ENCODE measurements around the gene NFATC2. TPM values are rescaled to one million over a fixed set of nuclear protein-coding genes. Genes with fewer than 3 reads are reported as not detected.

Gene NFATC2
- polyA plus RNA-seq, 3 donors = 1.4 to 2.1 (median 1.8) TPM

DNA sequence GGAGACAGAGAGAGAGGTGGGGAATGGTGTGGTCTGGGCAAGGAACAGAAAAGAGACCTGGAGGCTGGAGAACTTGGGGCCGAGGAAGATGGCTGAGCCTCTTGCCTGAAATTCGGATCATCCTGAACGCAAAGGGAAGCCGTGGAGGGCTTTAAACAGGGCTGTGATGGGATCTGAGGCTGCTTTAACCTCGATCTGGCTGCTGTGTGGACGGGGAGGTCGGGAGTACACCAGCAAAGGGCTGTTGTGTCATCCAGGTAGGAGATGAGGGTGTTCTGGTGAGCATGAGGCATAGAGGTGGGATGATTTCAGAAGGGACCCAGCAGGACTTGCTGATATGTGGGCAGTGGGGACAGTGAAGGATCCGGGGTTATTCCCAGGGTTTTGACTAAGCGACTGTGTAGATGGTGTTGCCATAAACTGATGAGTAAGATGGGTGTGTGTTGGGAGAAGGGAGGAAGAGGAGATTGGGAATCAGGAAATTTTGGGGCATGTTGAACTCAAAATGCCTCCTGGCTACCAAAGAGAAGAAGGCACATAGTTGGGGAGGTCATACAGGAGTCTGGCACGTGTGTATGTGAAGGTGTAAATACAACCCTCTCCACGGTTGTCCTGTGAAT is 158.5 kb downstream of the NFATC2 start:
- no peak for DNase-seq (ENCODE audit: low read depth in 3 of 3, low spot score in 2 of 3)

DNA sequence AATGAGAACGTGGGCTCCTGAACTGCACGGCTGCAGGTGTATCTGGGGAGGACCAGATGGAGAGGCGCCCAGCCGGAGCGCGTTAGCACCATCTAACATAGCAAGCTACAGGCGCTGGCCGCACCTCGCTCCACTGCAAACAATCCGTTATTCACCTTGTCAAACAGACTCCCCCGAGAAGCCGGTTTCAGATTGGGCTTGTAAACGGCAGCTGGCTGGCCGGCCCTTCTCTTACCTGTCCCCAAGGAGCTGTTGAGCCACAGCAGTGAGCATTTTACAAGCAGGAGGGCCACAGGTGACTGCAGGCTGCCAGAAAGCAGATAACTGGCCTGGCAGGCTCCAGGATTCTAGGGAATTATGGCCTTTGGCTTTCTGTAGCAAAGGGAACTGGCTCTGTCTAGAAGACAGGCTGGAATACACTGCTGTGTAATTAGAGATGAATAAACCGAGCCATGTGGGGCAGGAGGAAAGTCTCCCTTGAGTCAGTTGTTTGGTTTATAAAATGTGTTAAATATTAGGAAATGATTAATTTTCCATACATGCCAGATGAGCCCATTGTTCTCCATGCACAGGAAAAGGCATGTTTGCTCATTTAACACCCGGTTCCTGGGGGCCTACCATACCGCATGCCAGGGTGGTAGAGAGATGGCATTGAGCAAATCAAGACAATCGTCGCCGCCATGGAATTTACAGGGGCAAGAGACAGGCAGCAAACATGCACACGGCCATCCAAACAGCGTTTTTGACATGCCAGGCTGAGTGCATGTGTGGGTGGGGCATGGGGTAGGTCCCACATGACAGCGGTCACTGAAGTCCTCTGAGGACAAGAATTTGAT is 159.3 kb downstream of the NFATC2 start:
- DNase-seq (ENCODE audit: low read depth in 3 of 3, low spot score in 2 of 3) = no peak

DNA sequence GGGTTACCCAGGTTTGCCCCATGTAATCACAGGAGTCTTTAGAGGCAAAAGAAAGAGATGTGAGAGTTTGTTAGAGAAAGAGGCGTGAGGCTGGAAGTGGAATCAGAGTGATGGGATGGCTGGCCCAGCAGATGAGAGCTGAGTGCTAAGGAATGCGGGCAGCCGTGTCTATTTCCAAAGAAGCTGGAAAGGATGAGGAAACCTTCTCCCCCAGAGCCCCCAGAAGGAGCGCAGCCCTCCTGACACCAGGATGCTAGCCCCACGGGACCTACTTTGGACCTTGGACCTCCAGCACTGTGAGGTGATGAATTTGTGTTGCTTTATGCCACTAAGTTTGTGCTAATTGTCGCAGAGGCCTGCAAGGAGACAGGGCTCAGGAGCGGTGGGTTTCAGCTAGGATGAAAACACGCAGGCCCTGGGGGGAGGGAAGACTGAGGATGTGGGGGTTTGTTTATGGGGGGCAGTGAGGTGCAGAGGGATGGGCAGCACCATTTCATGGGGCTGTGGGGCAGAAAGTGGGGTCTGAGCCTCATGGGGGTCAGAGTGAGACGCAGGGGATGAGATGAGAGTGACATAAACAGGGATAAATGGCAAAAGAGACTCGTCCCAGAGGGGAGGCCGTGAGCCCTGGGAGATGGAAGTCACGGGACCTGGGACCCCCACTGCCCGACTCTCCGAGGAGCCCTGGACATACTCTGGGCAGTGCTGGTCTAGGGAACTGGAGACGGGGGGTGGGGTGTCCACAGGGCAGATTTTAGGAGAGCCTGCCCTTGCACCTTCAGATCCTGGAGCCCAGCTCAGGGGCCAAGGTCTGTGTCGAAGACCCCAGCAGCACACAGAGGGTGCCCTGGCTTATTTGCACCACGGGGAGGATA is 160.2 kb downstream of the NFATC2 start:
- DNase-seq (ENCODE audit: low read depth in 3 of 3, low spot score in 2 of 3) = no peak

DNA sequence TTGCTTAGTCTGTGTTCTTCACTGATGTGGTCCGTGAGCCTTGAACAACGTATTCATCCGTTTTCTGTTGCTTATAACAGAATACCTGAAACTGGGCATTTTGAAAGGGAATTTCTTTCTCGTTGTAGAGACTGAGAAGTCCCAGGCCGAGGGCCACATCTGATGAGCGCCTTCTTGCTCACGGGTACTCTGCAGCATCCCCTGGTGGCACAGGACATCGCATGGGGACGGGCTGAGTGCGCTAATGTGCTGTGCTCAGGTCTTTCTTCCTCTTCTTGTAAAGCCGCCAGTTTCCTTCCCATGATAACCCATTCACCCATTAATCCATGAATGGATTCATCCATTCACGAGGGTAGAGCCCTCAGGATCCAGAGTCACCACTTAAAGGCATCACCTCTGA is 161.0 kb downstream of the NFATC2 start:
- DNase-seq (ENCODE audit: low read depth in 3 of 3, low spot score in 2 of 3) = no peak

DNA sequence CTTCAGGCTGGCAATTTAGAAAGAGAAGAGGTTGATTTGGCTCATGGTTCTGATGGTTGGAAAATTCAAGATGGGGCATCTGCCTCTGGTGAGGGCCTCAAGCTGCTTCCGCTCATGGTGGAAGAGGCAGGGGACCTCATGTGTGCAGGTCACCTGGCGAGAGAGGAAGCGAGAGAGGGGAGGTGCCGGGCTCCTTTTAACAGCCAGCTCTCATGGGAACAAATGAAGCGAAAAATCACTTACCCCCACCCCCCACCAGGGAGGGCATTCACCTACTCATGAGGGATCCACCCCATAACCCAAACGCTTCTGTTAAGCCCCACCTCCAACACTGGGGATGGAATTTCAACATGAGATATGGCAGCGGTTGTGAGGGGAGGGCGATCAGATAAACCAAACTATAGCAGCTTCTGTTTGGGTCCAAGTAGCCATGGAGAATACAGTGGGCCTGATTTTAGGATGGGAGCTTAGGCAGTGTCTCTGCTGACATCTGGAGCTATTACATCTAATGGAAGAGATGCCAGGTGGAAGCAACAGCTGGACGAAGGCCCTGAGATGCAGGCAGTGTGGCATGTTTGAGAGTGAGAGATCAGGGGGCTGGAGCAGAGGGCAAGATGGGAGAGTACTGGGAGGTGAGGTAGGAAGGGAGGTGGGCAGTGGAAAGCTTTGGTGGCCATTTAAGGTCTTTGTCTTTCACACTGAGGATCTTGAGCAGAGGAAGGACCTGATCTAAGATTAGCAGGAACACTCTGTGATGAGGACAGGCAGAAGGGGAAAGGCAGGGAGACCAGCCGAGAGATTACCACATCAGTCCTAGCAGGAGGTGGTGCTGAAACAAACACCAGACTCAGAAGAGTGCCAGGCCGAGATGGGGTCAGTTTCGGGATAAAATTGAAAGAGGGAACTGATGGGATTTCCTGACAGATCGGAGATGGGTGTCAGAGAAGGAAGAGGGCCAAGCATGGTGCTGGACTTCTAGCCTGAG is 161.8 kb downstream of the NFATC2 start:
- no peak for DNase-seq (ENCODE audit: low read depth in 3 of 3, low spot score in 2 of 3)

DNA sequence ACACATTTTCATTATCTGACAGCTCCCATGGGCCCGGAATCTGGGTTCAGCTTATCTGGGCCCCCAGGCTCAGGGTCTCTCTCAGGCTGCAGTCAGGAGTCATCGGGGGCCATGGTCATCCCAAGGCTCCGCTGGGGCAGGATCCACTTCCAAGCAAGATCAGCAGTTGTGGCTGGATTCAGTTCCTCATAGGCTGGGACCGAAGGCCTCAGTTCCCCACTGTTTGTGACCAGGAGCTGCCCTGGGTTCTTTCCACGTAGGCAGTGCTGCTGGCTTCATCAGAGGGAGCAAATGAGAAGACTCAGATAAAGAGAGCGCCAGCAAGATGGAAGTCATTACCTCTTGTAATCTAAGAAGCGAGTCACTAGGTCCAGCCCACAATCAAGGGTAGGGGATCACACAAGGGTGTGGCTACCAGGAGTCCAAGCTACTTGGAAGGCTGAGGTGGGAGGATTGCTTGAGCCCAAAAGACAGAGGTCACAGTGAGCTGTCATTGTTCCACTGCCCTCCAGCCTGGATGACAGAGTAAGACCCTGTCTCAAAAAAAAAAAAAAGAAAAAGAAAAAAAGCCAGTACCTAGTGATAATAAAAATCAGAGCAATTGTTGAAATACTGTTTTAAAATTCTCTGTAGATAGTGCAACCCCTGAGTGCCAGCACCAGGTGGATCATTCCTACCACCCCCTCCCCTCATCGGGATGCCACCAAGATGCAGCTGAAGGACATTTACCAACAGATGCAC is 162.7 kb downstream of the NFATC2 start:
- DNase-seq (ENCODE audit: low read depth in 3 of 3, low spot score in 2 of 3) = no peak

DNA sequence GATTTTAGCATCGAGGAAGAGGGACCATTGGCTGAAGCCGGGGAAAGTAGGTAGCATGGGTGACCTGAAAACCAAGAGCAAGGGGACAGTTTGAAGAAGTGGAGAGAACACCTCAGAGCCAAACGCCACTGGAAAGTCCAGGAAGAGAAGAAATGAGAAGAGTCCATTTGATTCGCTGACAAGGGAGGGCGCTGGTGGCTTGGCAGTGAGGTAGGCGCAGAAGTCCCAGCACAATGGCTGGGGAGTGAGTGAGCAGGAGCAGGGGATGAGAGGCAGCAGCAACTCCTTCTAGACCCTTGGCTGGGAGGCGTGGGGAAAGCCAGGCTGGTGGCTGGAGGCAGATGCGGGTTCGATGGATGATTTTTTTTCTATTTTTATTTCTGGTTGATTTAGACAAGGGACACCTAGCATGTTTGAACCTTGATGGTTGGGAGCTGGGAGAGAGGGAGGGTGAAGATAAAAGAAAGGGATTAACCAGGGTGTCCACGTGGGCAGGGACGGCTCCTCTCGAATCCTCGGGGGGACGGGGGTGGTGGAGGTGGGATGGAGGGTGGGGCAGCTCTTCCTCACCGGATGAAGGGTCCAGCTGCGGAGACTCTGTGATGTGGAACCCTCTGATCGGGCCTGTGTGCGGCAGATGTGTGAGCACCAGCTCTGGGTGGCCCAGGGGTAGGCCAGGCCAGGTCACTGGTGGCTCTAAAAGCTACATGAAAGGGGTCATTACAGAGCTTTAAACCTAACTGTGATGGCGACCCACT is 164.2 kb downstream of the NFATC2 start:
- no peak for DNase-seq (ENCODE audit: low read depth in 3 of 3, low spot score in 2 of 3)

DNA sequence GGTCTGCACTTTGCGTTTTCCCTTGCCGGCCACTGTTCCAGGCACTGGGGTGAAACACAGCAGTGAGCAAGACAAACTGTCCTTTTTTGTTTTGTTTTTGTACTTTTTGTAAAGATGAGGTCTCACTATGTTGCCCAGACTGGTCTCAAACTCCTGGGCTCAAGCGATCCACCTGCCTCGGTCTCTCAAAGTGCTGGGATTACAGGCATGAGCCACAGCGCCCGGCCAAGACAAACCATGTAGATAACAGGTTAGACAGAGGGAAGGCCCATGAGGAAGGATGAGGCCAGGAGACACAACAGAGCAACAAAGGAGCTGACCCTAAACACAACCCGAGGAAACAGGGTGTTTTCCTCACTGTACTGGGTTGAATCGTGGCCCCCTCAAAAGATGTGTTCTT is 165.4 kb downstream of the NFATC2 start:
- DNase-seq (ENCODE audit: low read depth in 3 of 3, low spot score in 2 of 3) = no peak

DNA sequence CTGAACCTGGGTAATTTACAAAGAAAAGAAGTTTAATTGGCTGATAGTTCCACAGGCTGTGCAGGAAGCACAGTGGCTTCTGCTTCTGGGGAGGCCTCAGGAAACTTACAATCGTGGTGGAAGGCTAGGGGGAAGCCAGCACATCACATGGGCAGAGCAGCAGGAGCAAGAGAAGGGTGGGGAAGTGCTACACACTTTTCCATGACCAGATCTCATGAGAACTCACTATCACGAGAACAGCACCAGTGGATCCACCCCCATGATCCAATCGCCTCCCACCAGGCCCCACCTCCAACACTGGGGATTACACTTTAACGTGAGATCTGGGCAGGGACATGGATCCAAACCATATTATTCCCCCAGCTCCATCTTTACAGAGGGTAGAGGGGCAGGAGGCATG is 166.4 kb downstream of the NFATC2 start:
- no peak for DNase-seq (ENCODE audit: low read depth in 3 of 3, low spot score in 2 of 3)

DNA sequence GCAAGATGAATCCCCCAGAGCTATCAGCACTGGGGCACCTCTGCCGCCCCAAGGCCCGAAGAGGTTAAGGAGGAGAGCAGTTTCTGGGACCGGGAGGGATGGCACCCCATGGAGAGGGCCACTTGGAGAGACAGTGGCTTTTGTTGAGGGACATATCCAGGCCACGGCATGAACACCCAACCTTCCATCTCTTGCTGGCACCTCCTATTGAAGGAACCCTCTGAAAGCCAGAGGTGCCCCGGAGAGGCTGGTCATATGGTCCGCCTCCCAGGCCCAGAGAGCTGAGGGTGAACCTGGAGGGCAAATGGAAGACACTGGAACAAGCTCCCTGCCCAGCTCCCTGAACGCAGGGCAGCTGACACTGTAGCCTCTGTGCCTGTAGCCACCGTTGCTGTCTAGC is 167.0 kb downstream of the NFATC2 start:
- DNase-seq (ENCODE audit: low read depth in 3 of 3, low spot score in 2 of 3) = no peak

DNA sequence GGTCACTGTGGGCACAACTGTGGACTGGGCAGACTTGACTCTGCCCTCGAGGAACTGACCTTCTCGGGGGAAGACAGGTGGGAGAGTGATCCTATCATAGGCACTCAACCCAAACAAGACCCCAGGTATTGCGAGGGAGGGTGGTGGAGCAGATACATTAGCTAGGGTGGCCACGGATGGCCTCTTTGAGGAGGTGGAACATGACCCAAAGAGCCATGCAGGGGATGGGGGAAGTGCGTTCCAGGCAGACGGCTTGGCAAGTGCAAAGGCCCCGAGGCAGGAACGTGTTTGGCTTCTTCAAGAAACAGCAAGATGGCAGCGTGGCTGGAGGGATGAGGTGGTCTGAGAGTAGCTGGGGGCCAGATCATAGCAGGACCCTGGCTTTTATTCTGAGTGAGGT is 167.6 kb downstream of the NFATC2 start:
- no peak for DNase-seq (ENCODE audit: low read depth in 3 of 3, low spot score in 2 of 3)

DNA sequence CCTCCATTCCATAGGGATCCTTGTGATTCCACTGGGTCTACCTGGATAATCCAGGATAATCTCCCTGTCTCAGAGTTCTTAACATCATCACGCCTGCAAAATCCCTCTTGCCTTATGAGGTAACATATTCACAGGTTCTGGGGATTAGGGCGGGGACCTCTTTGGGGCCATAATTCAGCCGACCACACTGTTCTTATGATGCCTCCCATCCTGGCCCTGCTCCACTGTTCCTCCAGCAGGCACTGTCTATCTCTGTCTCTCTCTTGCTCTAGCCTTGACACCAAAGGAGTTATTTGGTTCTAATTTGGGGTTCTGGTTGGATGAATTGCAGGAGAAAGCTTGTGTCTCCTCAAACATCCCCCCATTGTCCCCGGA is 168.1 kb downstream of the NFATC2 start:
- DNase-seq (ENCODE audit: low read depth in 3 of 3, low spot score in 2 of 3) = no peak

DNA sequence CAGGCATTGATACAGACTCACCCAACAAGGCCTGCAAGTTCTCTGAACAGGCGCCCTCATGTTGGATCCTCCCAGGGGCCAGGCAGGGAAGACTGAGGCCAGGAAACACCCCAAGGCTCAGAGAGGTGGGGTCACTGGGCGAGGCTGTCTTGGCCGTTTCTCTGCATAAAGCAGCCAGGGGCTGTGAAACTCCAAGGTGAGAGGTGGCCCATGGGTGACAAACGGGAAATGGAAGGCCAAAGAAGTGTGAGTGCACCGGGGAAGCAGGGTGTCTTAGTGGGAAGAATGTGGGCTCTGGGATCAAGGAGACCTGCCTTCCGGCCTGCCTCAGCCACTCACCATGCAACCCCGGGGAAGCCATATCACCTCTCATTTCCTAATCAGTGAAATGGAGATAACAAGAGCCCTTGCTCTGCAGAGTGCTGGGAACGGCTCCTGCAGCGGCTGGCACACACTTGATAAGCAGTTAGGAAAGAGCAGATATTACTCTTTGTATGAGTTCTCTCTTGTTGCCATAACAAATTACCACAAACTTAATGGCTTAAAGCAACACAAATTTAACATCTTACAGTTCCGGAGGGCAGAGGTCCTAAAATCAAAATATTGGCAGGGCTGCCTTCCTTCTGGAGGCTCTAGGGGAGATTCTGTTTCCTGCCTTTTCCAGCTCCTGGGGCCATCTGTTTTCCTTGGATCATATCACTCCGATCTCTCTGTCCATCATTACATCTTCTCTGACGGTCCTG is 168.6 kb downstream of the NFATC2 start:
- DNase-seq (ENCODE audit: low read depth in 3 of 3, low spot score in 2 of 3) = no peak

DNA sequence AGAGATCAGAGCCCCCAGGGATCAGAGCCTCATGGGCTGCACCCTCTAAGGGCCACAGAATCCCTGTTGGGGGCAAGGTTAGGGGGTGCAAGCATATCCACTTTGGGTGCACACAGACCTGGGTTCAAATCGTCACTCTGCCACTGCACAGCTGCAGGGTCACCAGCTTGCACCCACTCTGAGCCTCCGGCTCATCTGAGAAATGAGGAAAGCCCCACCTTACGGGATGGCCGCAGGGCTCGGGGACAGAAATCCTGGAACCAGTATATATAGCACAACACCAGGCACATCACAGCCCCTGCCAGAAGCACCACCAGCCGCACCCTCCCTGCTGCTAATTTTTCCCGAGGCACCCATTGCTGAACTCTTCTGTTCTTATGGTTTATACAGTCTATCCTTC is 169.6 kb downstream of the NFATC2 start:
- no peak for DNase-seq (ENCODE audit: low read depth in 3 of 3, low spot score in 2 of 3)

DNA sequence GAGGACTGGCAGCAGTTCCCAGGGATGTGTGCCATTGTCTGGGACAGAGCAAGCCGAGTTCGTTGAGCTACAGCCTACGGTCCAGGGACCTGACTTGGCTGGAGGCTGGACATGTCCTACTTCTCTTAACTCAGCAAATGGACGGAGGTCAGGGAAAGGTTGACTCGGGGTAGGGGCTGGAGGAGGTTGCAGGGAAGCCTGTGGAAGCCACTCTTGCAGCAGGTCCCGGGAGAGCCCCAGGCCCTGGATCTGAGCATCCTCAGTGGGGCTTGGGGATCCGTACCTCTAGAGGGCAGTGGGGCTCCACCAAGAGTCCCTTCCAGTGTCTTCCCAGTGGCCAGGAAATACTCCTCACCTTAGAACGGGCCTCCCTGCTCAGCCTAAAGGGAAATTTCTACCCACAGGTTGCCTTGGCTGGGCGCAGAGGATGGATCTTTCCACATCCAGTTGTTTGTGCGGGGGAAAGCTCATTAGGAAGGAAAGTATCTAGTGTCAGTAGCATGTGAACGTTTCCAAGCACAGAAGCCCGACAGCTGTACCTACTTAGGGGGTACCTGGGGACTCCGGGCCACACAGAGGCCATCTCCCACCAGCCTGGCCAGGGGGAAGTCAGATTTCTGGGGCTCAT is 170.2 kb downstream of the NFATC2 start:
- DNase-seq (ENCODE audit: low read depth in 3 of 3, low spot score in 2 of 3) = peak; percentile 37 to 50 (median 38)

DNA sequence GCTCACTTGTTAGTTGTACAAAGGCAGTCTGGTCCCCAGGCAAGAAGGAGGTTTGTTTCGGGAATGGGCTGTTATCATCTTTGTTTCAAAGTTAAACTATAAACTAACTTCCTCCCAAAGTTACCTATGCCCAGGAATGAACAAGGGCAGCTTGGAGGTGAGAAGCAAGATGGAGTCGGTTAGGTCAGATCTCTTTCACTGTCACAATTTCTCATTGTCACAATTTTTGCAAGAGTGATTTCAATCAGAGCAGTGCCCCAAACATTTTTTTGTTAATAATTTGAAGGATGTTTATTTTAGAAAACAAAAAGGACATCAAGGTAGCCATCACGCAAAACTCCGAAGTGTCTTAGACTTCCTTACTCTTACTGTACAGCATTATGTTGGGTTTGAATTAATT is 170.8 kb downstream of the NFATC2 start:
- DNase-seq (ENCODE audit: low read depth in 3 of 3, low spot score in 2 of 3) = no peak

DNA sequence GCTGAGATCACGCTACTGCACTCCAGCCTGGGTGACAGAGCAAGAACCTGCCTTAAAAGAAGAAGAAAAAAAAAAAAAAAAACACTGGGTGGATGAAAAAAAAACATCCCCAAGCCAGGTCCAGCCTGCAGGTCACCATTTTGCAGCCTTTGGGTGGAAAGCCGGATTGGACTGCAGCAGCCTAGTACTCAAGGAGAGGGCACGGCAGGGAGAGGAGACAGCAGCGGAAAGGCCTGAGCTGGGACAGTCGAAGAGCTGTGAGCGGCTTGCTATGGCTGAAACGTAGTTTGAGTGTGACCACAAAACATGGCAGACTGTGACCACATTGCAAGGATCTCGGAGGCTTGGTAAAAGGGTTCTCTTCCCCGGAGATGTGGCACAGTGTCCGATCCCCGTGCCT is 173.0 kb downstream of the NFATC2 start:
- no peak for DNase-seq (ENCODE audit: low read depth in 3 of 3, low spot score in 2 of 3)

Measured in right renal cortex interstitium (tissue), 3 donors.